WTC11 (cell line): ENCODE results near the gene TBKBP1.

ENCODE experiments used
- CREB1 ChIP-seq: sonication (generic); formaldehyde crosslinking; IDR thresholded peaks from 2 replicates; pipeline ENCODE4 v1.8.0; 2023; ENCODE audit warnings: mild to moderate bottlenecking, missing genetic modification reagents
- CREM ChIP-seq: sonication (generic); formaldehyde crosslinking; IDR thresholded peaks from 2 replicates; pipeline ENCODE4 v1.8.1; 2022; ENCODE audit warnings: mild to moderate bottlenecking, missing genetic modification reagents, moderate library complexity
- ETV6 ChIP-seq: sonication (generic); formaldehyde crosslinking; IDR thresholded peaks from 2 replicates; pipeline ENCODE4 v1.8.1; 2022; ENCODE audit warnings: mild to moderate bottlenecking, missing genetic modification reagents
- NR2C2 ChIP-seq: sonication (generic); formaldehyde crosslinking; IDR thresholded peaks from 2 replicates; pipeline ENCODE4 v1.8.0; 2022; ENCODE audit warnings: mild to moderate bottlenecking, missing genetic modification reagents
- SP1 ChIP-seq: sonication (generic); formaldehyde crosslinking; conservative IDR thresholded peaks from 2 replicates; pipeline ENCODE4 v1.8.1; 2022; ENCODE audit warnings: missing genetic modification reagents
- ZNF138 ChIP-seq: sonication (generic); formaldehyde crosslinking; conservative IDR thresholded peaks from 2 replicates; pipeline ENCODE4 v1.8.1; 2022; ENCODE audit warnings: mild to moderate bottlenecking, moderate library complexity, missing genetic modification reagents
- TF ChIP-seq, protein P1 (sequence below): fragments of 200-600 bp; IDR thresholded peaks from 2 replicates; pipeline ENCODE4 v1.8.0; 2022; ENCODE audit warnings: antibody characterized with exemption
- TF ChIP-seq, protein P2 (sequence below): sonication (generic); formaldehyde crosslinking; conservative IDR thresholded peaks from 2 replicates; pipeline ENCODE4 v1.8.1; 2023; ENCODE audit warnings: mild to moderate bottlenecking, low read depth, missing genetic modification reagents, moderate library complexity

DNA sequence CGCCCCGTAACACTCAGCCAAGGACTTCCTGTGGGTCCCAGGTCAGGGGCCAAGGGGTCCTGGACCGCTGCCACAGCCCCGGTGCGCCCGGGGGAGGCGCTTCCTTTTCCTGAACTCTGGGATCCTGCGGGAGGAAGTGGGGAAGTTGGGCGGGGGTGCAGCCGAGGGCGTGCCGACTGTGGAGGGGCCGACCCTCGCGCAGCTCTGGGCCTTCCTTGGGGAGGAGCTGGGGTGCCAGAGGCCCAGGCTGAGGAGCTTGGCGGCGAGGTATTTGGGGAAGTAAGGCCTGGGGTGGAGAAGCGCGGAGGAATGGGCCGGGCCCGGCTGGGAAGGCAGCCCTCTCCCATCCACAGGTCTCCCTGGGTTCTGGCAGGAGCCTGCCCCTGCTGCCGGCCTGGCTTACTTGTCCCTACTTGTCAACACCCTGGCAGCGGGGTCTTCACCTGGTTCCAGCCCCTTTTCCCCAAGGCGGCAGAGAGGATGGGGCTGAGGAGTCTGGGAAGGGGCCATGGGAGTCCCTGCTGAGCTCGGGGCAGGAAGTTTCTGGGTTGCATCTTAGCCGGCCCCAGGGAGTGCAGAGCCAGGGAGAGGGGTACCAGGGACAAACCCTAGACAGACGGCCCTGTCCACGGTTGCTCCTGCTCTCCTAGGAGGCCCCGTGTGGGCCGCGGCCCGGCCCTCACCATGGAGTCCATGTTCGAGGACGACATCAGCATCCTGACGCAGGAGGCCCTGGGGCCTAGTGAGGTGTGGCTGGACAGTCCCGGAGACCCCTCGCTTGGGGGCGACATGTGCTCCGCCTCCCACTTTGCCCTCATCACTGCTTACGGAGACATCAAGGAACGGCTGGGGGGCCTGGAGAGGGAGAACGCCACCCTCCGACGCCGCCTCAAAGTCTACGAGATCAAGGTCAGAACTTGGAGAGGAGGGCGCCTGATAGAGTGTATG, 1.7 kb downstream of the TBKBP1 start:
- TF ChIP-seq, protein P1, sequence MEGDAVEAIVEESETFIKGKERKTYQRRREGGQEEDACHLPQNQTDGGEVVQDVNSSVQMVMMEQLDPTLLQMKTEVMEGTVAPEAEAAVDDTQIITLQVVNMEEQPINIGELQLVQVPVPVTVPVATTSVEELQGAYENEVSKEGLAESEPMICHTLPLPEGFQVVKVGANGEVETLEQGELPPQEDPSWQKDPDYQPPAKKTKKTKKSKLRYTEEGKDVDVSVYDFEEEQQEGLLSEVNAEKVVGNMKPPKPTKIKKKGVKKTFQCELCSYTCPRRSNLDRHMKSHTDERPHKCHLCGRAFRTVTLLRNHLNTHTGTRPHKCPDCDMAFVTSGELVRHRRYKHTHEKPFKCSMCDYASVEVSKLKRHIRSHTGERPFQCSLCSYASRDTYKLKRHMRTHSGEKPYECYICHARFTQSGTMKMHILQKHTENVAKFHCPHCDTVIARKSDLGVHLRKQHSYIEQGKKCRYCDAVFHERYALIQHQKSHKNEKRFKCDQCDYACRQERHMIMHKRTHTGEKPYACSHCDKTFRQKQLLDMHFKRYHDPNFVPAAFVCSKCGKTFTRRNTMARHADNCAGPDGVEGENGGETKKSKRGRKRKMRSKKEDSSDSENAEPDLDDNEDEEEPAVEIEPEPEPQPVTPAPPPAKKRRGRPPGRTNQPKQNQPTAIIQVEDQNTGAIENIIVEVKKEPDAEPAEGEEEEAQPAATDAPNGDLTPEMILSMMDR: no peak
- TF ChIP-seq SP1 (CRISPR knock-in tag): no peak; the same call in 1 of the 2 replicates
- TF ChIP-seq NR2C2 (CRISPR knock-in tag): no peak
- peak; percentile 64; the same call in 1 of the 2 replicates for TF ChIP-seq CREM (CRISPR knock-in tag)
- TF ChIP-seq ZNF138 (CRISPR knock-in tag): no peak
- TF ChIP-seq, protein P2, sequence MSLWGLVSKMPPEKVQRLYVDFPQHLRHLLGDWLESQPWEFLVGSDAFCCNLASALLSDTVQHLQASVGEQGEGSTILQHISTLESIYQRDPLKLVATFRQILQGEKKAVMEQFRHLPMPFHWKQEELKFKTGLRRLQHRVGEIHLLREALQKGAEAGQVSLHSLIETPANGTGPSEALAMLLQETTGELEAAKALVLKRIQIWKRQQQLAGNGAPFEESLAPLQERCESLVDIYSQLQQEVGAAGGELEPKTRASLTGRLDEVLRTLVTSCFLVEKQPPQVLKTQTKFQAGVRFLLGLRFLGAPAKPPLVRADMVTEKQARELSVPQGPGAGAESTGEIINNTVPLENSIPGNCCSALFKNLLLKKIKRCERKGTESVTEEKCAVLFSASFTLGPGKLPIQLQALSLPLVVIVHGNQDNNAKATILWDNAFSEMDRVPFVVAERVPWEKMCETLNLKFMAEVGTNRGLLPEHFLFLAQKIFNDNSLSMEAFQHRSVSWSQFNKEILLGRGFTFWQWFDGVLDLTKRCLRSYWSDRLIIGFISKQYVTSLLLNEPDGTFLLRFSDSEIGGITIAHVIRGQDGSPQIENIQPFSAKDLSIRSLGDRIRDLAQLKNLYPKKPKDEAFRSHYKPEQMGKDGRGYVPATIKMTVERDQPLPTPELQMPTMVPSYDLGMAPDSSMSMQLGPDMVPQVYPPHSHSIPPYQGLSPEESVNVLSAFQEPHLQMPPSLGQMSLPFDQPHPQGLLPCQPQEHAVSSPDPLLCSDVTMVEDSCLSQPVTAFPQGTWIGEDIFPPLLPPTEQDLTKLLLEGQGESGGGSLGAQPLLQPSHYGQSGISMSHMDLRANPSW: no peak
- no peak for TF ChIP-seq CREB1 (CRISPR knock-in tag)
- 0 out of 2 replicates have a peak, but pooled peaks have one; percentile 18 for TF ChIP-seq ETV6 (CRISPR knock-in tag)
